ENCODE results near the gene CD160.

GRCh38 chr1:145702826-145703225, 16.5 kb upstream of the CD160 start:
- TF ChIP-seq GATA3 (IDR thresholded peaks at IDR 0.05; ENCODE audit: low read depth, low read length) (no peak), GATA2 (IDR thresholded peaks at IDR 0.05; ENCODE audit: low read depth, low read length) (no peak)
